Loucy (cell line): ENCODE data around the gene ATXN2L.
"Not testable (repeated sequence)": the region's sequence is repeated elsewhere in the genome, so short reads cannot be mapped to it uniquely, and the experiment has no call there.

Experiments used
- CTCF ChIP-seq: fragments of 200-600 bp; sonication (generic); conservative IDR thresholded peaks from 2 replicates; pipeline ENCODE4 v1.5.1; 2014; ENCODE audit warnings: mild to moderate bottlenecking, antibody characterized with exemption, low read length
- EZH2phosphoT487 ChIP-seq: fragments of 200-600 bp; IDR thresholded peaks from 2 replicates; pipeline ENCODE4 v1.6.1; 2018; ENCODE audit warnings: antibody characterized with exemption, mild to moderate bottlenecking, moderate library complexity, borderline replicate concordance

GRCh38 chr16:28867646-28868045 is 44.8 kb downstream of the ATXN2L start:
- not testable (repeated sequence) for TF ChIP-seq CTCF, EZH2phosphoT487
